A549 (cell line): ENCODE measurements around the gene TRMT1.
"Not testable (repeated sequence)": the region's sequence is repeated elsewhere in the genome, so short reads cannot be mapped to it uniquely, and the experiment has no call there.

ENCODE experiments used
- CEBPB ChIP-seq, 2 experiments: fragments of >200 bp in 1 of 2; sonication (Bioruptor Twin) in 1 of 2; formaldehyde crosslinking in 1 of 2; IDR thresholded peaks; 2 replicates each; pipeline ENCODE4 v1.6.1; 2012 to 2016
- CTCF ChIP-seq: fragments of >200 bp; sonication (Bioruptor Twin); formaldehyde crosslinking; IDR thresholded peaks from 3 replicates; pipeline ENCODE4 v1.5.1; 2016
- JUNB ChIP-seq: fragments of >200 bp; sonication (Bioruptor Twin); formaldehyde crosslinking; IDR thresholded peaks from 2 replicates; pipeline ENCODE4 v1.6.1; 2016
- MYC ChIP-seq: IDR thresholded peaks from 2 replicates; pipeline ENCODE4 v1.6.1; 2012; ENCODE audit warnings: mild to moderate bottlenecking, inconsistent platforms, low read length, improper control_type of control experiment, borderline replicate concordance
- POLR2A ChIP-seq: IDR thresholded peaks from 2 replicates; pipeline ENCODE4 v1.6.1; 2012; ENCODE audit warnings: mild to moderate bottlenecking, low read length
- RCOR1 ChIP-seq: fragments of 150-350 bp; IDR thresholded peaks from 2 replicates; pipeline ENCODE4 v1.6.1; 2014; ENCODE audit warnings: antibody characterized with exemption, low read length, low read depth

- TF ChIP-seq CTCF; POLR2A; MYC; CEBPB (IDR thresholded peaks at IDR 0.05); JUNB; RCOR1: not testable (repeated sequence)
Measured at GRCh38 chr19:13166151-13166550, 49.6 kb upstream of the TRMT1 start.
